ENCODE data around the gene LAIR2. TPM values are rescaled to one million over a fixed set of nuclear protein-coding genes. Genes with fewer than 3 reads are reported as not detected.
A peak's percentile ranks its signal among the peaks of the same experiment; 100 is the strongest.

The LAIR2 gene
- total RNA-seq, 2 experiments from 2014 or later, result 1.2 TPM; not detected in 1

GRCh38 chr19:54458648-54459281 lies 43.9 kb upstream of the LAIR2 start:
- Mint-ChIP-seq H3K4me1 (ENCODE audit: low read depth) (peaks cover 32% of the 10 kb centered on the region), H3K36me3 (ENCODE audit: low read depth) (peaks cover 82% of the 10 kb centered on the region), H3K4me3 (peak overlapping the region; percentile 63), H3K9me3 (no peaks in the 10 kb centered on the region), H3K27me3 (no peaks in the 10 kb centered on the region), H3K27ac (peak overlapping the region; percentile 69)
- intact Hi-C loops (cut with DNase I, micrococcal nuclease), result loop anchor here in 1 of 2 experiments (5.0 kb wide), 1 partner anchor 634 kb away; no protein-coding TSS in a partner anchor
- no peaks in the 10 kb centered on the region for H3K9me3 ChIP-seq (ENCODE audit: control insufficient read depth in 1 of 2, insufficient read depth in 1 of 2, low read length in 2 of 2)
- no peaks in the 10 kb centered on the region for H3K27me3 ChIP-seq (ENCODE audit: control insufficient read depth in 1 of 2, insufficient read depth in 2 of 2, low read length in 2 of 2)
- peak in 1 of 14 experiments; percentile 25 for DNase-seq
- no peak for ATAC-seq (ENCODE audit: poor library complexity)
- no peak overlapping the region for H3K4me3 ChIP-seq (ENCODE audit: low read length)
- ChIA-PET CTCF (no interaction called here), POLR2A (interaction anchor here (1.3 kb wide), 1 partner anchor 10 kb away, joined by 5 read pairs; the partner anchor contains the start of gene LENG8)
- H3K4me1 ChIP-seq (ENCODE audit: insufficient read depth, low read length), result peaks cover 36% of the 10 kb centered on the region
- H3K27ac ChIP-seq (ENCODE audit: low read depth in 1 of 2, low read length in 2 of 2), result no peak overlapping the region
- H3K36me3 ChIP-seq (ENCODE audit: insufficient read depth, low read length), result peaks cover 83% of the 10 kb centered on the region
- TF ChIP-seq CTCF (IDR thresholded peaks at IDR 0.05), result no peak

- DNase-seq, result peak in 1 of 14 experiments; percentile 23
- H3K27ac Mint-ChIP-seq, result peak overlapping the region; percentile 72
- H3K4me1 ChIP-seq (ENCODE audit: insufficient read depth, low read length), result peaks cover 44% of the 10 kb centered on the region
- no peak overlapping the region for H3K4me3 ChIP-seq (ENCODE audit: low read length)
- no peaks in the 10 kb centered on the region for H3K27me3 ChIP-seq (ENCODE audit: control insufficient read depth in 1 of 2, insufficient read depth in 2 of 2, low read length in 2 of 2)
- H3K9me3 ChIP-seq (ENCODE audit: control insufficient read depth in 1 of 2, insufficient read depth in 1 of 2, low read length in 2 of 2), result no peaks in the 10 kb centered on the region
- no peaks in the 10 kb centered on the region for H3K27me3 Mint-ChIP-seq
- H3K9me3 Mint-ChIP-seq, result no peaks in the 10 kb centered on the region
- POLR2A ChIA-PET, result interaction anchor here (0.6 to 1.4 kb wide), 4 partner anchors 8 to 11 kb away, joined by 3 to 6 read pairs (median 5); partner anchors contain the start of gene LENG8
- peaks cover 38% of the 10 kb centered on the region for H3K4me1 Mint-ChIP-seq (ENCODE audit: low read depth)
- H3K27ac ChIP-seq (ENCODE audit: low read depth in 1 of 2, low read length in 2 of 2), result no peak overlapping the region
- H3K36me3 ChIP-seq (ENCODE audit: insufficient read depth, low read length), result peaks cover 75% of the 10 kb centered on the region
- CTCF ChIA-PET, result no interaction called here
- ATAC-seq (ENCODE audit: poor library complexity), result no peak
- H3K4me3 Mint-ChIP-seq, result peak overlapping the region; percentile 63
- peaks cover 79% of the 10 kb centered on the region for H3K36me3 Mint-ChIP-seq (ENCODE audit: low read depth)
- intact Hi-C loops (cut with DNase I, micrococcal nuclease), result loop anchor here (5.0 to 10.0 kb wide), 5 partner anchors 255 to 1018 kb away; partner anchors contain the start of genes MYADM (in 2 of the 2), RPS9 (in 1 of the 2) and ZNF628 (in 1 of the 2)
- TF ChIP-seq CTCF (IDR thresholded peaks at IDR 0.05), result no peak
These were observed 43.1 kb upstream of the LAIR2 start for GRCh38 chr19:54459282-54460229.

GRCh38 chr19:54460230-54461005 lies 42.2 kb upstream of the LAIR2 start:
- no peak for TF ChIP-seq CTCF (IDR thresholded peaks at IDR 0.05)
- peaks cover 0 to 1% of the 10 kb centered on the region in 2 experiments for H3K9me3 ChIP-seq (ENCODE audit: control insufficient read depth in 1 of 2, insufficient read depth in 1 of 2, low read length in 2 of 2)
- H3K36me3 ChIP-seq (ENCODE audit: insufficient read depth, low read length), result peaks cover 67% of the 10 kb centered on the region
- Mint-ChIP-seq H3K4me3 (no peak overlapping the region), H3K4me1 (ENCODE audit: low read depth) (peaks cover 38% of the 10 kb centered on the region), H3K27me3 (no peaks in the 10 kb centered on the region), H3K27ac (peak overlapping the region; percentile 84), H3K36me3 (ENCODE audit: low read depth) (peaks cover 71% of the 10 kb centered on the region), H3K9me3 (peaks cover 2% of the 10 kb centered on the region)
- CTCF ChIA-PET, result no interaction called here
- peak in 1 of 14 experiments; percentile 40 for DNase-seq
- H3K27ac ChIP-seq (ENCODE audit: low read depth in 1 of 2, low read length in 2 of 2), result no peak overlapping the region
- H3K27me3 ChIP-seq (ENCODE audit: control insufficient read depth in 1 of 2, insufficient read depth in 2 of 2, low read length in 2 of 2), result no peaks in the 10 kb centered on the region
- H3K4me3 ChIP-seq (ENCODE audit: low read length), result no peak overlapping the region
- POLR2A ChIA-PET, result interaction anchor here (1.0 to 3.5 kb wide), 3 partner anchors 9 to 12 kb away, joined by 5 to 72 read pairs (median 6); partner anchors contain the start of gene LENG8
- no peak for ATAC-seq (ENCODE audit: poor library complexity)
- peaks cover 49% of the 10 kb centered on the region for H3K4me1 ChIP-seq (ENCODE audit: insufficient read depth, low read length)
- intact Hi-C loops (cut with DNase I, micrococcal nuclease), result loop anchor here (5.0 to 10.0 kb wide), 4 partner anchors 256 to 1017 kb away; partner anchors contain the start of genes MYADM (in 2 of the 2), RPS9 (in 1 of the 2) and ZNF628 (in 1 of the 2)
